MM.1S (cell line): Measurements from ENCODE around the gene ETV7.

Source experiments
- EZH2phosphoT487 ChIP-seq: fragments of 300-600 bp; sonication (generic); IDR thresholded peaks from 2 replicates; pipeline ENCODE4 v1.6.1; 2018; ENCODE audit warnings: antibody characterized with exemption, low read length
- TF ChIP-seq, protein P1 (sequence below): fragments of 300-600 bp; sonication (generic); IDR thresholded peaks from 2 replicates; pipeline ENCODE4 v1.5.1; 2016; ENCODE audit warnings: antibody characterized with exemption, low read length, mixed read lengths

DNA sequence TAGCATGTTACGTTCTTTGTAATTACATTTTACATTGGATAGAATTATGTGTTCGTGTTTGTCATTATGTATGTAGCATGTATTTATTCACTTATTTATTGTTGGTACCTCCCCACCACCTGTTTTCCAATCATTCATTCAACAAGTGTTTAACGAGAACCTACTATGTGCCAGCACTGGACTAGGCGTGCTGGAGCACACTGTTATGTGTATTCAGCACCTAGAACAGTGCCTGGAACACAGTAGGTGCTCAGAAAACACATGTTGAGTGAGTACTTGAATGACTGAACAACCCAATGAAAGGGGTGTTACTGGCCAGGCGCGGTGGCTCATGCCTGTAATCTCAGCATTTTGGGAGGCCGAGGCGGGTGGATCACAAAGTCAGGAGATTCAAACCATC, 11.3 kb downstream of the ETV7 start:
- TF ChIP-seq, protein P1, sequence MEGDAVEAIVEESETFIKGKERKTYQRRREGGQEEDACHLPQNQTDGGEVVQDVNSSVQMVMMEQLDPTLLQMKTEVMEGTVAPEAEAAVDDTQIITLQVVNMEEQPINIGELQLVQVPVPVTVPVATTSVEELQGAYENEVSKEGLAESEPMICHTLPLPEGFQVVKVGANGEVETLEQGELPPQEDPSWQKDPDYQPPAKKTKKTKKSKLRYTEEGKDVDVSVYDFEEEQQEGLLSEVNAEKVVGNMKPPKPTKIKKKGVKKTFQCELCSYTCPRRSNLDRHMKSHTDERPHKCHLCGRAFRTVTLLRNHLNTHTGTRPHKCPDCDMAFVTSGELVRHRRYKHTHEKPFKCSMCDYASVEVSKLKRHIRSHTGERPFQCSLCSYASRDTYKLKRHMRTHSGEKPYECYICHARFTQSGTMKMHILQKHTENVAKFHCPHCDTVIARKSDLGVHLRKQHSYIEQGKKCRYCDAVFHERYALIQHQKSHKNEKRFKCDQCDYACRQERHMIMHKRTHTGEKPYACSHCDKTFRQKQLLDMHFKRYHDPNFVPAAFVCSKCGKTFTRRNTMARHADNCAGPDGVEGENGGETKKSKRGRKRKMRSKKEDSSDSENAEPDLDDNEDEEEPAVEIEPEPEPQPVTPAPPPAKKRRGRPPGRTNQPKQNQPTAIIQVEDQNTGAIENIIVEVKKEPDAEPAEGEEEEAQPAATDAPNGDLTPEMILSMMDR = no peak
- no peak for TF ChIP-seq EZH2phosphoT487
